Activated B cell treated with CpG ODN at 0.5 μM for 24 hours (primary cell): ENCODE measurements around the gene LMNA. TPM values are rescaled to one million over a fixed set of nuclear protein-coding genes. Genes with fewer than 3 reads are reported as not detected.

Experiments used
- ATAC-seq: fragments of 200-7000 bp; cut with Tn5 transposase; one replicate; pipeline ENCODE4 v1.10.0; 2021; ENCODE audit warnings: low read depth, mild to moderate bottlenecking, moderate library complexity
- CTCF ChIA-PET: fragments of 350-600 bp; sonication (Branson Sonifier 250); formaldehyde crosslinking; loops from one replicate; lab custom pipeline; 2021; ENCODE audit warnings: antibody characterized with exemption; lab: Charles Lee
- POLR2A ChIA-PET: fragments of 350-600 bp; sonication (Branson Sonifier 250); formaldehyde crosslinking; loops from one replicate; lab custom pipeline; 2021; ENCODE audit warnings: antibody characterized with exemption; lab: Charles Lee
- DNase-seq: peaks from one replicate; pipeline ENCODE4 v3.0.0; 2022
- H3K27ac Mint-ChIP-seq: one replicate; pipeline ENCODE4 v1.8.0; 2020; ENCODE audit warnings: mixed read lengths
- H3K27me3 Mint-ChIP-seq: one replicate; pipeline ENCODE4 v1.8.0; 2021; ENCODE audit warnings: mixed read lengths
- H3K36me3 Mint-ChIP-seq: one replicate; pipeline ENCODE4 v1.8.0; 2021; ENCODE audit warnings: low read depth, mixed read lengths
- H3K4me1 Mint-ChIP-seq: one replicate; pipeline ENCODE4 v1.8.0; 2021; ENCODE audit warnings: mixed read lengths
- H3K4me3 Mint-ChIP-seq: one replicate; pipeline ENCODE4 v1.8.0; 2020; ENCODE audit warnings: mild to moderate bottlenecking, mixed read lengths
- H3K9me3 Mint-ChIP-seq: one replicate; pipeline ENCODE4 v1.8.0; 2020; ENCODE audit warnings: mixed read lengths
- intact Hi-C: fragments of 100-400 bp; cut with micrococcal nuclease; formaldehyde crosslinking; loops from one replicate; pipeline ENCODE4 v1.15.1; 2024
- total RNA-seq: library from RNA; stranded (reverse); gene quantifications from 2 replicates; pipeline ENCODE4 v1.2.3, GENCODE V29; 2022
- TF ChIP-seq, protein P1 (sequence below): fragments of 200-600 bp; IDR thresholded peaks from one replicate; pipeline ENCODE4 v1.8.0; 2022; ENCODE audit warnings: antibody characterized with exemption, mild to moderate bottlenecking

Gene LMNA
- total RNA-seq, 1 donor from 2014 or later = 47.5 TPM

DNA sequence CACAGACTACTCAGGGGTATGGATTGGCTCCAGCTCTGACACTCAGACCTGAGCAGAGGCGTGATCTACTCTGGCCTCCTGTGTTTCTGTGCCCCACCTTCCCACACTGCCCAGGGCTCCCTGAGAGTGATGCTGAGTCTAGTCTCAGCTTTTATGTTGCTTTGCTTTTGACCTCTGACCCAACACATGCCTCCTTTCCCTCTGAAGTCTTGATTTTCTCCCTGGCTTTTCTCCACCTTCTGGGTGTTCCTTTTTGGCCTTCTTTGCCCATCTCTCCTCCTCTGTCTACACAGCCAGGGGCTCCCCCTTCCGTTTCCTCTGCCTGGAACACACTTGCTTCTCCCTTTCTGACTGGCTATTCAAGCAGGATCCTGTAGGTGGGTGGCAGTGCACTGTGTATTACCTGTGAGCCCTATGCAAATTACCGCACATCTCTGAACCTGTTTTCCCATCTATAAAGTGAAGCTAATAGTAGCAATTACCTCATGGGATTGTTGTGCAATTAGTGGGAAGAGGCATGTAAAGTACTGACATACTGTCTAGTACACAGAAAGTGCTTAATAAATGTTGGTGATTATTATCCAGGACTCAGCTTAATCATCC lies 18.5 kb upstream of the LMNA start:
- ChIA-PET CTCF (interaction anchor here (1.2 to 13.7 kb wide), 8 partner anchors 11 to 130 kb away, joined by 3 to 422 read pairs (median 16); partner anchors contain the start of genes LMNA and SEMA4A), POLR2A (interaction anchor here (0.6 to 7.8 kb wide), 8 partner anchors 12 to 130 kb away, joined by 3 to 154 read pairs (median 16); partner anchors contain the start of genes LMNA and PMF1)
- H3K27me3 Mint-ChIP-seq = no peaks in the 10 kb centered on the region
- no peak for ATAC-seq
- intact Hi-C loops = loop anchor here (1.0 to 5.0 kb wide), 2 partner anchors 34 to 116 kb away; partner anchors contain the start of gene PMF1
- peak overlapping the region; percentile 99 for H3K27ac Mint-ChIP-seq
- H3K9me3 Mint-ChIP-seq = no peaks in the 10 kb centered on the region
- peak overlapping the region; percentile 75 for H3K4me3 Mint-ChIP-seq
- no peak for DNase-seq
- peaks cover 36% of the 10 kb centered on the region for H3K4me1 Mint-ChIP-seq
- H3K36me3 Mint-ChIP-seq = no peaks in the 10 kb centered on the region
- TF ChIP-seq, protein P1, sequence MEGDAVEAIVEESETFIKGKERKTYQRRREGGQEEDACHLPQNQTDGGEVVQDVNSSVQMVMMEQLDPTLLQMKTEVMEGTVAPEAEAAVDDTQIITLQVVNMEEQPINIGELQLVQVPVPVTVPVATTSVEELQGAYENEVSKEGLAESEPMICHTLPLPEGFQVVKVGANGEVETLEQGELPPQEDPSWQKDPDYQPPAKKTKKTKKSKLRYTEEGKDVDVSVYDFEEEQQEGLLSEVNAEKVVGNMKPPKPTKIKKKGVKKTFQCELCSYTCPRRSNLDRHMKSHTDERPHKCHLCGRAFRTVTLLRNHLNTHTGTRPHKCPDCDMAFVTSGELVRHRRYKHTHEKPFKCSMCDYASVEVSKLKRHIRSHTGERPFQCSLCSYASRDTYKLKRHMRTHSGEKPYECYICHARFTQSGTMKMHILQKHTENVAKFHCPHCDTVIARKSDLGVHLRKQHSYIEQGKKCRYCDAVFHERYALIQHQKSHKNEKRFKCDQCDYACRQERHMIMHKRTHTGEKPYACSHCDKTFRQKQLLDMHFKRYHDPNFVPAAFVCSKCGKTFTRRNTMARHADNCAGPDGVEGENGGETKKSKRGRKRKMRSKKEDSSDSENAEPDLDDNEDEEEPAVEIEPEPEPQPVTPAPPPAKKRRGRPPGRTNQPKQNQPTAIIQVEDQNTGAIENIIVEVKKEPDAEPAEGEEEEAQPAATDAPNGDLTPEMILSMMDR = no peak

DNA sequence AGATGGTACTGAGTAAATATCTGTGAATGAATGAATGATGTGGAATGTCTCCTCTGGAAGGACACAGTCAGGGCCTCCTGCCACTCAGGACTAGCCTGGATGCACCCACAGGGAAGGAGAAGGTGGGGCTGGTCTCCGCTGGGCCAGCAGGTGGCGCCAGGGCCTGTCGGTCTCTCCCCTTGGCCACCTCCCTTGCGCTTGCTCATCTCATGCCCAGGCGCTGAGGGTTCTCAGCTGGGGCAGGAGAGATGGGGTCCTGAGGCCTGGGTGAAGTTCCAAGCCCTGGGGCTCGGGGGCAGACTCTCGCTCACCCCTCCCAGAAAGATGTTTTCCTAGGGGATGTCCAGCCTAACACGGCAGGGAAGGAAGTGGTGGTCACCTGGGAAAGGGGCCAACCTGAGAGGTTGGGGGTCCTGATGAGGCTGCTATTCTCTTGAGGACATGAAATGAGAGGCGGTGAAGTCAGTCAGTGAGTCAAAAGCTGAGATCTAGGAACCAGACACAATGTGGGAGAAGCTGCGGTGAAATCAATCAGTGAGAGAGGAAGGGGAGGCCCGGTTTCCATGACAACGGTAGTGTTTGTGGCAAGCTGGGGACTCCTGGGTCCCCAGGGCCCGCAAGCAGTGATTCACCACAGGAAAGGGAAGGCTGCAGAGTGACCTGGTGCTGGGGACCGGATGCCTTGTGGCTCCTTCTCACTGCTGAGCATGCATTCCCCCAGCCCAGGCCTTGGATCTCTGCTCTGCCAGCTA lies 17.7 kb upstream of the LMNA start:
- peaks cover 36% of the 10 kb centered on the region for H3K4me1 Mint-ChIP-seq

DNA sequence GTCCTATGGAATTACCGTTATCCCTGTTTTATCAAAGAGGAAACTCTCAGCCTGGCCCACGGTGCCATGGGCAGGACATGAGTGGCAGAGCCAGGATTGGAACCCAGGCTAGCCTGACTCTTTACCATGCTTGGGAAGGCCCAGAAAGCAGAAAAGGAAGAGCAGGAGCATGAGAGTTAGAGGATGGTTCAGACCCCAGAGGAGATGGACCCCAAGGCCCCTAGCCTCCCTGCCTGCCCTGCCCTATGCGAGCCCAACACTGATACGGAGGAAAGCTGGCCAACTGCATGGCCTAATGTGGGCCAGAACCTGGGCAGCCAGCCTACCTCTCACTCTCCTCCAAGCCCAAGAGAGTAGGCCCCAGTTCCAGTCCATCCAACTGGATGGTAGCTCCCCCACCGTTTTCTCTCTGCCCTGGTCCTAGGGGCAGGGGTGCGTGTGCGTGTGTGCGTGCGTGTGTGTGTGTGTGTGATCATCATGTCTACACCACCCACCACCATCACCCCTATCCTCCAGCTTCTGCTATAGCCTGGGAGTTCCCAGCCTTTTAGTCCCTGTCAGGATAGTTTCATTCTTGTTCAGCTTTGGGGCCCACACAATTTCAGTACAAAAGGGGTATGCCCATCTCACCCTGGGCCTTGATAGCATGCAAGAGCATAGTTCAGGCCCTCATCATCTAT lies 16.9 kb upstream of the LMNA start:
- Mint-ChIP-seq H3K27ac (peak overlapping the region; percentile 99), H3K4me1 (peaks cover 36% of the 10 kb centered on the region), H3K27me3 (no peaks in the 10 kb centered on the region), H3K9me3 (no peaks in the 10 kb centered on the region), H3K4me3 (peak overlapping the region; percentile 75), H3K36me3 (no peaks in the 10 kb centered on the region)
- POLR2A ChIA-PET = interaction anchor here (0.8 to 7.8 kb wide), 11 partner anchors 10 to 185 kb away, joined by 3 to 154 read pairs (median 5); partner anchors contain the start of genes LMNA, PMF1 and SMG5
- CTCF ChIA-PET = interaction anchor here (0.9 to 13.7 kb wide), 10 partner anchors 9 to 128 kb away, joined by 3 to 422 read pairs (median 14); partner anchors contain the start of gene LMNA
- ATAC-seq = no peak
- TF ChIP-seq, protein P1 = no peak
- intact Hi-C loops = loop anchor here (1.0 to 5.0 kb wide), 4 partner anchors 9 to 115 kb away; partner anchors contain the start of genes LMNA and PMF1
- DNase-seq = peak; percentile 45

More for the DNA sequence above, 17.7 kb upstream of the LMNA start:
- H3K36me3 Mint-ChIP-seq = no peaks in the 10 kb centered on the region
- H3K27ac Mint-ChIP-seq = peak overlapping the region; percentile 99
- ChIA-PET CTCF (interaction anchor here (0.9 to 13.7 kb wide), 12 partner anchors 9 to 129 kb away, joined by 3 to 422 read pairs (median 12); partner anchors contain the start of genes LMNA and SEMA4A), POLR2A (interaction anchor here (0.8 to 7.8 kb wide), 10 partner anchors 11 to 186 kb away, joined by 3 to 154 read pairs (median 5); partner anchors contain the start of genes LMNA, PMF1 and SMG5)
- ATAC-seq (peak; percentile 86), DNase-seq (peak; percentile 85)
- H3K9me3 Mint-ChIP-seq = no peaks in the 10 kb centered on the region
- H3K4me3 Mint-ChIP-seq = peak overlapping the region; percentile 75
- intact Hi-C loops = loop anchor here (1.0 to 5.0 kb wide), 5 partner anchors 9 to 115 kb away; partner anchors contain the start of genes LMNA and PMF1
- TF ChIP-seq, protein P1 = no peak
- no peaks in the 10 kb centered on the region for H3K27me3 Mint-ChIP-seq

DNA sequence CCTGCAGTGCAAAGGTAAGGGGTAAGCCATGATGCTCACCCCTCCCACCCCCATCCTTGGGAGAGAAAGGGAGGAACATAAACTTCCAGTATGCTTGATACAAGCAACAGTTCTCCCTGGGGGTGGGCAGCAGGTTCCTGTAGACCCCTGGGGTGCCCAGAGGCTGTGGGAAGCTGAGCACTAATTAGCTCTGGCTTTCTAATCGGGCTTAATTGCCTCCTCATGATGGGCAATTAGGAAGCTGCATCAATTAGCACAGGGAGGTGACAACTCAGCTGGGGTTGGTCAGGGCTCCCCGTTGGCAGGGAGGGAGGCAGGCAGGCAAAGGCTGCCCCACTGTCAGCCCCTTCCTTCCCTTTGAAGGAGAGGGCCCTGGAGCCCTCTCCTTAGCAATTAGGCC lies 15.7 kb upstream of the LMNA start:
- Mint-ChIP-seq H3K27ac (peak overlapping the region; percentile 99), H3K4me3 (no peak overlapping the region), H3K9me3 (no peaks in the 10 kb centered on the region), H3K27me3 (no peaks in the 10 kb centered on the region), H3K36me3 (no peaks in the 10 kb centered on the region), H3K4me1 (peaks cover 46% of the 10 kb centered on the region)
- TF ChIP-seq, protein P1 = no peak
- CTCF ChIA-PET = interaction anchor here (1.3 to 13.7 kb wide), 2 partner anchors 24 to 32 kb away, joined by 4 to 422 read pairs; no protein-coding TSS in a partner anchor
- DNase-seq = no peak
- POLR2A ChIA-PET = interaction anchor here (3.4 to 7.8 kb wide), 3 partner anchors 9 to 29 kb away, joined by 61 to 154 read pairs (median 78); partner anchors contain the start of gene LMNA
- no peak for ATAC-seq
- intact Hi-C loops = loop anchor here (5.0 kb wide), 1 partner anchor 114 kb away; the partner anchor contains the start of gene PMF1
